Umbilical cord (tissue), 2 donors: ENCODE results near the gene TJP1. TPM values are rescaled to one million over a fixed set of nuclear protein-coding genes. Genes with fewer than 3 reads are reported as not detected.
"Not testable (repeated sequence)": the region's sequence is repeated elsewhere in the genome, so short reads cannot be mapped to it uniquely, and the experiment has no call there.

Experiments used
- DNase-seq: peaks from one replicate; pipeline ENCODE4 v3.0.0-alpha.2; 2015; ENCODE audit warnings: low spot score
- total RNA-seq: library from RNA; depleted of rRNA; stranded (reverse); fragments of >200 nt; gene quantifications from one replicate; pipeline ENCODE4 v1.2.3, GENCODE V29; 2014; ENCODE audit warnings: low replicate concordance; ENCODE audit not compliant: insufficient read depth

The TJP1 gene
- total RNA-seq, 1 donor from 2014 or later = 63.1 TPM

- DNase-seq = no peak
These were observed 113.7 kb downstream of the TJP1 start for GRCh38 chr15:29708519-29708918.

GRCh38 chr15:29704950-29705597, 117.2 kb downstream of the TJP1 start:
- no peak for DNase-seq

DNA sequence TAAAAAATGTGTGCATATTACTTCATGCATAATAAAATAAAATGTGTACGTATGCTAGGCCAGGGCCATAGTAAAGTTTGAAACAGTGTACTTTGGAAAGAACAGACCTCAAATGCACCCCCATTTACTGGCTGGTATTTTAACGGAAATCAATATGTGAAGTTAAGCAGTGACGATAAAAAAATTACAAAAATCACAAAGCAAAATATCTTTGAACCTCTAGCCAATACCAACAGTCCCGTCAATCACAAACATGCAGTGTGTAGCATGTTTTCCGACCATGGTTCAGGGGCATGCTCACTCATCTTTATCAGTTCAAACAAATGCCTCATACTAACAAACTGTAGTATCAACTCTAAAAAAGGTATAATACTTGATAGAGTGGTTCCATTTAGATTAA, 121.1 kb downstream of the TJP1 start:
- DNase-seq = no peak

GRCh38 chr15:29700296-29700695, 122.0 kb downstream of the TJP1 start:
- no peak for DNase-seq

GRCh38 chr15:29699791-29700190, 122.5 kb downstream of the TJP1 start:
- no peak for DNase-seq

GRCh38 chr15:29698030-29698701, 124.1 kb downstream of the TJP1 start:
- DNase-seq = no peak

DNA sequence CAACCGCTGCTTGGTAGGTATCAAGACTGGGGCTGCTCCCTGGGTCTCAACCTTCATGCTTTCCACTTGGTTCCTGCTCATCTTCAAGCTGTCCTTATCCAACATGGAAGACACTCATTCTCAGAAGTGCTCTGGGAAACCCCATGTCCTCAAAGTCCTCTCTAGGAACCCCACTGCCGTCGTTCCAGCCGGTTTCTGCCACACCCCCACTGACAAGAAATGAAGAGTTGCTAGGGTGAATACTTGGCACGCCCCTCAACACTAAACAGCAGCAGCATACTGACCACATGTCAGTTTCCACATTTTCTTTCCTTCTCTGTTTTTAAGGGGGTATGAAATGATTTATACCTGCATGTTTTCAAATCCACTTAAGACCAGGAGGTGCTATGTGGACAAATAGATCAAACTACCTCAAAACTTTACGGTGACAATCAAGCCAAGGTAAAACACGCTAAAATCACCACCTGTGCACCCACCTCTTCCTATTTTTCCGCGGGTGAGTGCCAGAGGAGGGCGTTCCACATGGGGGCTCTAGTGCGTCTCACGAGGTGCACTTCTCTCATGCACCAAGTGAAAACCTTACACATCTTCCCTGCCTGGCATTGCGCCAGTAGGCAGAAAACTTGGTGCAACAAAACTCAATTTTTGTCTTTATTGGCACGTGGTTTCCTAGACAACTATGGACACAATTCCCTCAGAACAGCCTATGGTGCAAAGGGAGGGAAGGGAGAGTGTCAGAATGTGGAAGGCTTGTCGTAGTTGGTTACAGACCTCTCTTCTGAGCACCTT, 125.1 kb downstream of the TJP1 start:
- no peak for DNase-seq

- DNase-seq = not testable (repeated sequence)
These were observed 125.8 kb downstream of the TJP1 start for GRCh38 chr15:29696506-29696905.

DNA sequence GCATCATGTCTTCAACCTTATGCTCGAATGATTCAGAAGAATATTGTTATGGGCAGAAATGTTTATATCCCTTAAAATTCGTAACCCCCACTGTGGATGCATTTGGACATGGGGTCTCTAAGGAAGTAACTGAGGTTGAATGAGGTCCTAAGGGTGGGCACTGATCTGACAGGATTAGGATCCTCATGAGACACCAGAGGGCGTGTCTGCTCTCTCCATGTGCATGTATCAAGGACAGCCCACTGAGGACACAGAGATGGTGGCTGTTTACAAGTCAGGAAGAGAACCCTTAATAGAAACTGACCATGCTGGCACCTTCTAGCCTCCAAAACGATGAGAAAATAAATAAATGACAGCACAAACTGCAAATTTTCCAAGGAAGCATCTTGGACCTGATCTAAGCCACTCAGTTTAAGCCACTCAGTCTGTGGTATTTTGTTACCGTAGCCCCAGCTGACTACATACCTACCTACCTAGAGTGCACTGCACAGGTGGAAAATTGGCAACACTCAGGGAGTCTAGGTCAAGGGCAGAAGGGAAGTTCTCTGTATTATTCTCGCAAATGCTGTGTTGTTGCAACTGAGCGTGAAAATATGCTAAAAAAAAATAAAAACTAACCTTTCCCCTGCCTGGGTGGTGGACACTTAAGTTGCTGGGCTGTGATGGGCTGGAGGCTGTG, 126.6 kb downstream of the TJP1 start:
- no peak for DNase-seq

DNA sequence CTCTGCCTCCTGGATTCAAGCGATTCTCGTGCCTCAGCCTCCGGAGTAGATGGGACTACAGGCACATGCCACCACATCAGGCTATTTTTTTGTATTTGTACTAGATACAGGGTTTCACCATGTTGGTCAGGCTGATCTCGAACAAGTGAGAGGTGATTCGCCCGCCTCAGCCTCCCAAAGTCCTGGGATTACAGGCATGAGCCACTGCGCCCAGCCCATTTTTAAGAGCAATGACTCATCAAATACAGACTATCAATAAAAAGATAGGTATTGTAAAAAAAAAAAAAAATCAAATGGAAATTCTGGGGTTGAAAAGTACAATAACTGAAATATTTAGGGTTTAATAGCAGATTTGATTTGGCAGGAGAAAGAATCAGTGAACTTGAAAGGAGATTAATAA, 129.0 kb downstream of the TJP1 start:
- no peak for DNase-seq

DNA sequence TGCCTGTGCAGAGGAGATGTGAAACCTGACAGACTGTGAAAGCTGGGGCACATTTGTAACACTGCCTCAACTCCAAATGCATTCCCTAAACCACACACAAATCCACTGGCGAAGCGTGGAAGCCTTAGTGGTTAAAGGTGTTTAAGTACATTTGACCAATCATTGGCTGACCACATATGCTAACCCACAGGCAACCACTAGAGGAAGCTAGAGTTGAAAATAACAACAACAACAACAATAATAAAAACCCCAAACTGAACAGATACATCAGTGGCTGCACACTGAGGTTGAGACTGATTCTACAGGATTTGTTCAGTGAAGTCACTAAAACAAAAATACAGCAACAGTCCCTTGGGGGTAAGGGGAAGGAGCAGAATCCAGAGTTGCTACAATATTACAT, 129.7 kb downstream of the TJP1 start:
- no peak for DNase-seq

DNA sequence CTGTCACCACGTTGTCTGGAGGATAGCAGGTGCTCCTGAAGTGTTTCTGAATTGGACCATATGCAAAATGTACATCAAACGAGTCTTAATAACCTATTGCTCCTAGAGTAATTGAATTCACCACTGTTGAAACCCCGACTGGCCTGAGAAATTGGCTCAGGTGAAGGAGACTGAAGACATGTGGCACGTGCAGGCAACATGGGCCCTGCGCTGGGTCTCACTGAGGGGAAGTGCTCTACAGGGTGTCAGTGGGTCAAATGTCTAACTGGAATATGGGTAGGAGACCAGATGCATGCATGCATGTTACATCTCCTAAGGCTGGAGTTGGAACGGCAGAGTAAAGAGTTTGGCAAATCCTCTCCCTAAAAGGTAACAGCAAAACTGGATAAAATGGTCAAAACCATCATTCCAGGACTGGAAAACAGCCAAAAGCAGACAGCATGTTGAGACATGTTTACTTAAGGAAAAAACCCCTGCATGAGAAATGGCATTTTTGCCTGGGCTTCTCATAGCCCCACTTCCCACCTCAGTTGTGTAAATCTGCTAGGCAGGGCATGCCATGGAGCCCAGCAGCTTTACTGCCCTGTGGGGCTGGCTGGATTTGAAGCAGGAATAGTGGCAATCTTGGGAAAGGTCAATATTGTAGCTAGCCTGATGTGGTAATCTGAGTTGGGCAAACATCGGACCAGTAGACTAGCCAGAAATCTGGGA, 131.3 kb downstream of the TJP1 start:
- DNase-seq = no peak

DNA sequence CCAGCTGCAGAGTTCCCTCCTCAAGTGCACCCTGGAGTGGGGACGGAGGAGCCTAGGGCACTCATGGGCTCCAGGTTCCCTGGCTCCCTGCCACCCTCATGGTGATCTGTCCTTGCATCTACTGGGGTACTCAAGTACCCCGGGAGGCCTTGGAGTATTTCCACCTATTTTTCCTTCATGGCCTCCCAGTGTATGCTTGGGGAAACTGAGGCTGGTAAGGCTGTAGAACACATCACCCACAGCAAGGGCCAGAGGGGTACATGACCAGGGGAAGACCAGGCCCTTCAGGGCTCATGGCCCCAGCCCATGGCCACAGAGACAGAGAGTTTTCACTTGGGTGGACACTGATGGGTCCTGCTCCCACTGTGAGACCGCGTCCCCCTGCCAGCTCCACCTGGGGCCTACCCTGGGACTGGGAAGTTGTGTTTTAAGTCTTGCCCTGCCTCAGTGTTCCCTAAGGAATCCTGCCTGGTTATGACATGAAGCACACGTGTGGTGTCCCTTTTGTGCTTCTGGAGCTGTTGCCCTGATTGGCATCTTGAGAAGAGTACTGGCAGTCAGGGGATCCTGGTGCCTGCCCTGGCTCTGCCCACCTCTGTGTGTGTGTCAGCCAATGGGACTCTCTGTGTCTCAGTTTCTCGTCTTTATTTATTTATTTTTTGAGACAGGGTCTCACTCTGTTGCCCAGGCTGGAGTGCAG, 132.8 kb downstream of the TJP1 start:
- DNase-seq = no peak

- no peak for DNase-seq
These were observed 133.6 kb downstream of the TJP1 start for GRCh38 chr15:29688506-29689286.

DNA sequence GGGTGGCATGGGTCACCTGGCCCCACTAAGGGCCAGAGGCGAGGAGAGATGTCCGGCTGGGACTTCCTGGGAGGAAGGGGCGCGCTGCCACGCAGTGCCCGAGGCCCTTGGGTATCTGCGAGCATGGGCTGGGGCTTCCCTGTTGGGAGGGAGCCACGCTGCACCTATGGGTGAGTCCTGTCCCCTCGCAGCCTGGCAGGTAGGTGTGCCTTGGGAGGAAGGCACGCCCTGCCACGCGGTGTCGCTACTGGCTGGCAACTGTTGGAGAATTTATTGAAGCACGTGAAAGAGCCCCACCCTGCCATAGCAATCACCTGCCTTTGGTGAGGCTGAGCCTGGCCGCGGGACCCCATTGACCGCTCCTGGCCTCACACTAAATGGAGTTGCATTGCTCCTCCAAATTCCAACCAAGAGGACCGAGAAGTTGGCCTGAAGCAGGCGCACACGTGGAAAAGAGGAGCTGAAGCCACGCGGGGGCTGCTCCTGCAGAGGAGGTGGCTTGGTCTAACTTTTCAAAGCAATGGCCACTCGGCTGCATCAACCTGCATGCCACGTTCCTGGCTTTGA, 134.2 kb downstream of the TJP1 start:
- DNase-seq = no peak

GRCh38 chr15:29687204-29687815, 135.0 kb downstream of the TJP1 start:
- DNase-seq = no peak

DNA sequence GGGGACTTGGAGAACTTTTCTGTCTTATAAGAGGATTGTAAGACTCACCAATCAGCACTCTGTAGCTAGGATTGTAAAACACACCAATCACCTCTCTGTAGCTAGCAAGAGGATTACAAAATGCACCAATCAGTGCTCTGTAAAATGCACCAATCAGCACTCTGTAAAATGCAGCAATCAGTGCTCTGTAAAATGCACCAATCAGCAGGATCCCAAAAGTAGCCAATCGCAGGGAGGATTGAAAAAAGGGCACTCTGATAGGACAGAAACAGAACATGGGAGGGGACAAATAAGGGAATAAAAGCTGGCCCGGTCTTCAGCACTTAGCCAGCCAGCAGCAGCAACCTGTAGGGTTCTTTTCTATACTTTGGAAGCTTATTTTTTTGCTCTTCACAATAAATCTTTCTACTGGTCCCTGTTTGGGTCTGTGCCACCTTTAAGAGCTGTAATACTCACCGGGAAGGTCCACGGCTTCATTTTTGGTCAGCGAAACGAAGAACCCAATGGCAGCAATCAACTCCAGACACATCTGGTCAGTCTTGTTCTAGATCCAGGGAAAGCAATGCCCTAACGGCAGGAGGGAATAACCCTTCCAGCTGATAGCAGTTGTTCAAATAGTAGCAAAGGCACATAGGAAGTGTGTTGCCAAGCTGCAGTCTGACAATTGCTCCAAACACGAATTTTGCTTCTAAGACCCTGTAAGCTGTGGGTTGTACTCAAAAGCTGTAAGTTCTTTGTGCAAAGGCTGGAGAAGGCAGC, 135.6 kb downstream of the TJP1 start:
- DNase-seq = no peak

DNA sequence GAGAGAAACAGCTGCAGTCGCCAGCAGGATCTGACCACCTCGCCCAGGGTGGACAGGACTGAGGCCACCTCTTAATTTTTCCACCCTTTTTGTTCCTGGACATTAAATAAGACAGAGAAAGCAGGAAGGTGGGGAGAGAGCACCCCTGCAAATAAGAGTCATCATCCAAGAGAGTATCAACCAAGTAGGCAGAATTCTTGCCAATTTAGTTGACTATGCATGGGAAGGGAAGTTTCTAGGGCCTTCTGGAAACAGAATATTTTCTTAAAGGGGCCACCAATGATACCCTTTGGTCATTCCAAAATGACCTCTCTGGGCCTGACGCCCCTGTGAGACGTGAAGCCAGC, 136.2 kb downstream of the TJP1 start:
- DNase-seq = no peak
